ENCODE results near the gene LMF1.

Gene LMF1

GRCh38 chr16:943971-944370 is 26.8 kb downstream of the LMF1 start:
- no peak for DNase-seq (ENCODE audit: low read depth)
- no peak overlapping the region for H3K4me3 ChIP-seq (ENCODE audit: low read depth, low read length)
- TF ChIP-seq CTCF (IDR thresholded peaks at IDR 0.05; ENCODE audit: control insufficient read depth, extremely low read depth, insufficient read depth), result no peak

DNA sequence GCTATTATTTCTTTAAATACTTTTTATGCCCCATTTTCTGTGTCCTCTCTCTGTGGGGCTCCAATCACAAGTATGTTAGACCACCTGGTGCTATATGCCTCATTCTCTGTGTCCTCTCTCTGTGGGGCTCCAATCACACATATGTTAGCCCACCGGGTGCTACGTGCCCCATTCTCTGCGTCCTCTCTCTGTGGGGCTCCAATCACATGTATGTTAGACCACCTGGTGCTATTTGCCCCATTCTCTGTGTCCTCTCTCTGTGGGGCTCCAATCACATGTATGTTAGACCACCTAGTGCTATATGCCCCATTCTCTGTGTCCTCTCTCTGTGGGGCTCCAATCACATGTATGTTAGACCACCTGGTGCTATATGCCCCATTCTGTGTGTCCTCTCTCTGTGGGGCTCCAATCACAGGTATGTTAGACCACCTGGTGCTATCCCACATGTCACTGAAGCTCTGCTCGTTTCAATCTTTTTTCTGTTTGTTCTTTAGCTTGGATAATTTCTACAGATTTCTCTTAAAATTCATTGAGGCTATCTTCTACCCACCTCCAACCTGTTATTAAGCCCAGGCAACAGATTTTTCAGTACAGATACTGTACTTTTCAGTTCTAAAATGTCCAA is 28.2 kb downstream of the LMF1 start:
- no peak for DNase-seq (ENCODE audit: low read depth)
- H3K4me3 ChIP-seq (ENCODE audit: low read depth, low read length), result no peak overlapping the region
- TF ChIP-seq CTCF (IDR thresholded peaks at IDR 0.05; ENCODE audit: control insufficient read depth, extremely low read depth, insufficient read depth), result no peak

DNA sequence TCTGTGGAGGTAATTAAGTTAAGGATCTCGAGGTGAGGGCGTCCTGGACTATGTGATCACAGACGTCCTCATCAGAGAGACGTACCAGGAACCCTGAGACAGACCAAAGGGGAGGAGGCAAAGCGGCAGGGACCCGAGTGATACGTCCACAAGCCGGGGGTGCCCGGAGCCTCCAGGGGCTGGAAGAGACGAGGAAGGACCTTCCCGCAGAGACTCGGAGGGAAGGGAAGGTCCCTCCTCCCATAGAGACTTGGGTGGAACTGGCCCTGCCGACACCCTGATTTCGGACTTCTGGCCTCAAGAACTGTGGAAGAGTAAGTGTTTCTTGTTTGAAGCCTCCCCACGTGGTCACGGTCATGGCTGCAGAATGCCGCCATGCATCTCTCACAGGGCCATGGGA is 30.8 kb downstream of the LMF1 start:
- DNase-seq (ENCODE audit: low read depth), result no peak
- no peak overlapping the region for H3K4me3 ChIP-seq (ENCODE audit: low read depth, low read length)
- TF ChIP-seq CTCF (IDR thresholded peaks at IDR 0.05; ENCODE audit: control insufficient read depth, extremely low read depth, insufficient read depth), result no peak

- no peak overlapping the region for H3K4me3 ChIP-seq (ENCODE audit: low read depth, low read length)
- no peak for TF ChIP-seq CTCF (IDR thresholded peaks at IDR 0.05; ENCODE audit: control insufficient read depth, extremely low read depth, insufficient read depth)
- no peak for DNase-seq (ENCODE audit: low read depth)
These were observed 31.5 kb downstream of the LMF1 start for GRCh38 chr16:939311-939710.

DNA sequence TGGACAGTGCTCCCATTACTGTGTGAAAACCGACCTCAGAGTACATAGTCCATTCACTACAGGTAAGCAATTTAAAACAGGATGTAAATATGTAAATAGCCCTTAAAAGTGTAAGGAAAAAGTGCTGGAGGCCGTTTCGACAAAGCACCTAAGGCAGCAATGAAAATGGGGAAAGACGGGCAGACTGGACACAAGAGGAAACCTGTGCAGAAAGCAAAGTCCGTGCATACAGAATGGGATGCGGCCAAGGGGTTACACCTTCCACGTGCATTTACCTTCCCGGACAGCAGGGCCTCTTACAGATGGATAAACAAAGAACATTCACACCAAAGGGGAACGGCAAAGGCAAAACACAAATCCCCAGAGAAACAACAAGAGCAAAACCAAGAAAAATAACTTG is 32.0 kb downstream of the LMF1 start:
- no peak overlapping the region for H3K4me3 ChIP-seq (ENCODE audit: low read depth, low read length)
- no peak for DNase-seq (ENCODE audit: low read depth)
- no peak for TF ChIP-seq CTCF (IDR thresholded peaks at IDR 0.05; ENCODE audit: control insufficient read depth, extremely low read depth, insufficient read depth)

- H3K4me3 ChIP-seq (ENCODE audit: low read depth, low read length), result no peak overlapping the region
- DNase-seq (ENCODE audit: low read depth), result no peak
- TF ChIP-seq CTCF (IDR thresholded peaks at IDR 0.05; ENCODE audit: control insufficient read depth, extremely low read depth, insufficient read depth), result no peak
These were observed 32.6 kb downstream of the LMF1 start for GRCh38 chr16:938136-938535.

DNA sequence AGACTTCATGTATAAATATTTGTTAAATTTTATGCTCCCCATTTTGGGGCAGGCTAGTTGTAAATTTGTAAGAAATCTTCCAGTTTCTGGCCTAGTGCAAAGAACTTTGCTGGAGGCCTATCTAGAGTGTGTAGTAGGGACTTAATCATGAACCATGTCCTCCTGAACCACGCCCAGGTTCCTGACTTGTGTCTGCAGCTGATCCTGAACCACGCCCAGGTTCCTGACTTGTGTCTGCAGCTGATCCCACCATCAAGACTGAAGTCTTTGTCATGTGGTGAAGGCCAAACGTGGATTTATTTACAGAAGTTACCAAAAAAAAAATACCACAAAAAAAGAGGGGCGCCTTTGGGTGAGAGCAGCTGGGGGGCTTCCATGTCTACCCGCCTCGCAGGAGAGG is 33.1 kb downstream of the LMF1 start:
- no peak overlapping the region for H3K4me3 ChIP-seq (ENCODE audit: low read depth, low read length)
- no peak for TF ChIP-seq CTCF (IDR thresholded peaks at IDR 0.05; ENCODE audit: control insufficient read depth, extremely low read depth, insufficient read depth)
- no peak for DNase-seq (ENCODE audit: low read depth)

Data from LNCaP clone FGC (cell line).